Measurements from ENCODE around the gene CDV3.

GRCh38 chr3:133600572-133601081, 27.1 kb downstream of the CDV3 start:
- TF ChIP-seq POLR2A (IDR thresholded peaks at IDR 0.05): no peak
- no peak for TF ChIP-seq CTCF (IDR thresholded peaks at IDR 0.05)
